Ramos (cell line): ENCODE data around the gene ZBTB45.
"Not testable (repeated sequence)": the region's sequence is repeated elsewhere in the genome, so short reads cannot be mapped to it uniquely, and the experiment has no call there.

ENCODE experiments used
- in situ Hi-C: fragments of 300-500 bp; cut with MboI; formaldehyde crosslinking; loops from one replicate; pipeline ENCODE4 v1.14.3; 2022; ENCODE audit warnings: low sequenced_read_pairs; ENCODE audit not compliant: unreplicated experiment

The ZBTB45 gene

GRCh38 chr19:58542641-58543372 is 23.2 kb upstream of the ZBTB45 start:
- in situ Hi-C loops: not testable (repeated sequence)

- in situ Hi-C loops: not testable (repeated sequence)
Measured at GRCh38 chr19:58539169-58539559, 19.6 kb upstream of the ZBTB45 start.

- in situ Hi-C loops: no loop called here
Measured at GRCh38 chr19:58538257-58539168, 18.9 kb upstream of the ZBTB45 start.

- in situ Hi-C loops: no loop called here
Measured at GRCh38 chr19:58536852-58537798, 17.5 kb upstream of the ZBTB45 start.

- in situ Hi-C loops: no loop called here
Measured at GRCh38 chr19:58535857-58536256, 16.2 kb upstream of the ZBTB45 start.

GRCh38 chr19:58531034-58531840 is 11.6 kb upstream of the ZBTB45 start:
- in situ Hi-C loops: no loop called here

GRCh38 chr19:58529405-58529804 is 9.8 kb upstream of the ZBTB45 start:
- in situ Hi-C loops: no loop called here

- in situ Hi-C loops: no loop called here
Measured at GRCh38 chr19:58522709-58523108, 3.1 kb upstream of the ZBTB45 start.

GRCh38 chr19:58521651-58522050 is 2.0 kb upstream of the ZBTB45 start:
- in situ Hi-C loops: no loop called here

GRCh38 chr19:58520257-58520599 is 618 bp upstream of the ZBTB45 start:
- in situ Hi-C loops: no loop called here

GRCh38 chr19:58519087-58519354 is 589 bp downstream of the ZBTB45 start:
- in situ Hi-C loops: no loop called here

- in situ Hi-C loops: no loop called here
Measured at GRCh38 chr19:58518256-58519086, 1.1 kb downstream of the ZBTB45 start.

- in situ Hi-C loops: no loop called here
Measured at GRCh38 chr19:58516964-58517833, 2.4 kb downstream of the ZBTB45 start.

- in situ Hi-C loops: no loop called here
Measured at GRCh38 chr19:58516246-58516836, 3.3 kb downstream of the ZBTB45 start.

- in situ Hi-C loops: no loop called here
Measured at GRCh38 chr19:58515259-58515658, 4.4 kb downstream of the ZBTB45 start.

- in situ Hi-C loops: no loop called here
Measured at GRCh38 chr19:58514564-58515022, 5.0 kb downstream of the ZBTB45 start.

GRCh38 chr19:58513694-58514563 is 5.7 kb downstream of the ZBTB45 start:
- in situ Hi-C loops: no loop called here
